Right ventricle myocardium inferior (tissue), 1 donor: ENCODE data around the gene SDR42E1. TPM values are rescaled to one million over a fixed set of nuclear protein-coding genes. Genes with fewer than 3 reads are reported as not detected.

Source experiments
- ATAC-seq: fragments of 200-7000 bp; cut with Tn5 transposase; one replicate; pipeline ENCODE4 v1.9.1; 2020; ENCODE audit warnings: mild to moderate bottlenecking, moderate library complexity
- DNase-seq: peaks from one replicate; pipeline ENCODE4 v3.0.0; 2021; ENCODE audit errors: missing footprints
- intact Hi-C: fragments of 100-400 bp; cut with DNase I; formaldehyde crosslinking; loops from one replicate; pipeline ENCODE4 v1.11.0; 2022
- total RNA-seq: library from RNA; stranded (reverse); fragmentation: NEBNext Ultra II Directional; extraction: Animal tissue kit (Norgen Biotek cat#: 25700); gene quantifications from one replicate; pipeline ENCODE4 v1.2.1, GENCODE V29; 2021
- donor health status: DM: no; HTN: yes; CAD: no; lungs with severe emphysema.

The SDR42E1 gene
- total RNA-seq, 1 donor from 2014 or later: 0.43 TPM

GRCh38 chr16:82041542-82041941 is 30.3 kb upstream of the SDR42E1 start:
- DNase-seq (no peak), ATAC-seq (no peak)
- intact Hi-C loops: no loop called here

GRCh38 chr16:82040296-82040695 is 29.0 kb upstream of the SDR42E1 start:
- intact Hi-C loops: no loop called here
- ATAC-seq (no peak), DNase-seq (no peak)

GRCh38 chr16:82037666-82038065 is 26.4 kb upstream of the SDR42E1 start:
- ATAC-seq: no peak
- no peak for DNase-seq
- intact Hi-C loops: no loop called here

- ATAC-seq (no peak), DNase-seq (no peak)
- intact Hi-C loops: no loop called here
Measured at GRCh38 chr16:82037251-82037650, 26.0 kb upstream of the SDR42E1 start.

GRCh38 chr16:82034981-82035612 is 23.8 kb upstream of the SDR42E1 start, which contains the start of gene HSD17B2:
Gene HSD17B2, plus strand, starts transcription at chr16:82035253. Its CDS starts 172 bp downstream, at chr16:82035425.
- intact Hi-C loops: loop anchor here (5.0 kb wide), 1 partner anchor 192 kb away; no protein-coding TSS in a partner anchor
- DNase-seq (no peak), ATAC-seq (no peak)

- DNase-seq: no peak
- no peak for ATAC-seq
- intact Hi-C loops: loop anchor here (5.0 kb wide), 1 partner anchor 194 kb away; no protein-coding TSS in a partner anchor
Measured at GRCh38 chr16:82033683-82034300, 22.5 kb upstream of the SDR42E1 start.

- no peak for ATAC-seq
- no peak for DNase-seq
- intact Hi-C loops: loop anchor here (5.0 kb wide), 1 partner anchor 194 kb away; no protein-coding TSS in a partner anchor
Measured at GRCh38 chr16:82033006-82033405, 21.7 kb upstream of the SDR42E1 start.

- DNase-seq (no peak), ATAC-seq (no peak)
- intact Hi-C loops: loop anchor here (5.0 kb wide), 1 partner anchor 196 kb away; no protein-coding TSS in a partner anchor
Measured at GRCh38 chr16:82031116-82032084, 20.1 kb upstream of the SDR42E1 start.

GRCh38 chr16:82027629-82028064 is 16.4 kb upstream of the SDR42E1 start:
- intact Hi-C loops: no loop called here

GRCh38 chr16:82024883-82025282 is 13.6 kb upstream of the SDR42E1 start:
- DNase-seq: no peak
- no peak for ATAC-seq
- intact Hi-C loops: no loop called here

More at GRCh38 chr16:82027629-82028064, 16.4 kb upstream of the SDR42E1 start:
- DNase-seq (no peak), ATAC-seq (no peak)

GRCh38 chr16:82024316-82024715 is 13.0 kb upstream of the SDR42E1 start:
- DNase-seq: no peak
- intact Hi-C loops: no loop called here
- ATAC-seq: no peak

GRCh38 chr16:82023206-82023605 is 11.9 kb upstream of the SDR42E1 start:
- no peak for ATAC-seq
- no peak for DNase-seq
- intact Hi-C loops: no loop called here

- intact Hi-C loops: no loop called here
- DNase-seq (no peak), ATAC-seq (no peak)
Measured at GRCh38 chr16:82020051-82020450, 8.8 kb upstream of the SDR42E1 start.

GRCh38 chr16:82019535-82019934 is 8.3 kb upstream of the SDR42E1 start:
- no peak for DNase-seq
- ATAC-seq: no peak
- intact Hi-C loops: no loop called here

- ATAC-seq (no peak), DNase-seq (no peak)
- intact Hi-C loops: no loop called here
Measured at GRCh38 chr16:82017911-82018568, 6.8 kb upstream of the SDR42E1 start.

GRCh38 chr16:82016964-82017363 is 5.7 kb upstream of the SDR42E1 start:
- ATAC-seq: no peak
- no peak for DNase-seq
- intact Hi-C loops: no loop called here

- no peak for ATAC-seq
- no peak for DNase-seq
- intact Hi-C loops: no loop called here
Measured at GRCh38 chr16:82016263-82016662, 5.0 kb upstream of the SDR42E1 start.

GRCh38 chr16:82013139-82013538 is 1.9 kb upstream of the SDR42E1 start:
- no peak for ATAC-seq
- DNase-seq: no peak
- intact Hi-C loops: no loop called here

- ATAC-seq: no peak
- no peak for DNase-seq
- intact Hi-C loops: no loop called here
Measured at GRCh38 chr16:82010649-82011048, 621 bp downstream of the SDR42E1 start.
